Psoas muscle (tissue), 8 donors: ENCODE results near the gene PRKCA. TPM values are rescaled to one million over a fixed set of nuclear protein-coding genes. Genes with fewer than 3 reads are reported as not detected.

Experiments
- ATAC-seq, 4 donors: fragments of 200-7000 bp; cut with Tn5 transposase; one replicate each; pipeline ENCODE4 v1.9.1; 2020; ENCODE audit warnings: moderate library complexity in 3 of 4, mild to moderate bottlenecking in 2 of 4
- DNase-seq, 2 donors: peaks; one replicate each; pipeline ENCODE4 v3.0.0-alpha.2; 2020
- H3K27ac ChIP-seq: fragments of 200-600 bp; one replicate; pipeline ENCODE4 v1.8.0; 2022
- H3K27me3 ChIP-seq, 3 donors: fragments of 200-600 bp in 1 of 3; one replicate each; pipeline versions ENCODE4 v1.6.1 to v1.8.0; 2013 to 2022; ENCODE audit warnings: low read length in 2 of 3, mild to moderate bottlenecking in 2 of 3, moderate library complexity in 1 of 3; ENCODE audit not compliant: insufficient read depth in 3 of 3
- H3K36me3 ChIP-seq, 2 donors: fragments of 200-600 bp in 1 of 2; one replicate each; pipeline versions ENCODE4 v1.6.1 to v1.8.0; 2013 to 2022; ENCODE audit warnings: low read depth in 1 of 2, mild to moderate bottlenecking in 1 of 2, moderate library complexity in 1 of 2; ENCODE audit not compliant: insufficient read depth in 1 of 2
- H3K4me1 ChIP-seq: fragments of 200-600 bp; one replicate; pipeline ENCODE4 v1.8.0; 2022
- H3K4me3 ChIP-seq: fragments of 200-600 bp; one replicate; pipeline ENCODE4 v1.8.0; 2022; ENCODE audit warnings: mild to moderate bottlenecking
- H3K9me3 ChIP-seq: fragments of 200-600 bp; one replicate; pipeline ENCODE4 v1.8.0; 2022
- WGBS, 3 donors: extraction: QIAGEN DNeasy Blood & Tissue Kit; methylation state at CpG; one replicate each; pipeline versions ENCODE4 v1.1.6 to v1.1.7; 2013; 5-methylcytosine and 5-hydroxymethylcytosine counted together
- intact Hi-C, 2 donors: fragments of 100-400 bp; cut with DNase I; formaldehyde crosslinking; loops; one replicate each; pipeline versions ENCODE4 v1.11.0 to v1.14.2; 2022
- polyA plus RNA-seq, 3 donors: library from polyadenylated mRNA; stranded (reverse); fragments of 200-250 nt; gene quantifications; one replicate each; pipeline ENCODE4 v1.2.3, GENCODE V29; 2013
- total RNA-seq, 4 donors: library from RNA; stranded (reverse); fragmentation: NEBNext Ultra II Directional in 2 of 4; extraction: Animal tissue kit (Norgen Biotek cat#: 25700) in 2 of 4; gene quantifications; one replicate each; pipeline versions ENCODE4 v1.2.1 to v1.2.4, GENCODE V29; 2021 to 2023
- TF ChIP-seq, protein P1 (sequence below): fragments of 200-600 bp; IDR thresholded peaks from one replicate; pipeline ENCODE4 v1.8.0; 2022; ENCODE audit warnings: antibody characterized with exemption
- donor health status: healthy with polysubstance abuse.
- donor health status: DM: no; HTN: no; CAD: no; lungs with moderate emphysema.
- donor health status: Bipolar disorder and iron deficiency.
- donor health status: healthy.
- donor health status: DM: yes; HTN: yes; CAD: no.
- donor health status: DM: no; HTN: no; CAD: no.
- donor health status: DM: no; HTN: no; CAD: no.
- donor health status: DM: yes; HTN: yes; CAD: no.

The PRKCA gene
- total and polyA plus RNA-seq, 7 donors: 0.35 to 15.5 (median 8.2) TPM

DNA sequence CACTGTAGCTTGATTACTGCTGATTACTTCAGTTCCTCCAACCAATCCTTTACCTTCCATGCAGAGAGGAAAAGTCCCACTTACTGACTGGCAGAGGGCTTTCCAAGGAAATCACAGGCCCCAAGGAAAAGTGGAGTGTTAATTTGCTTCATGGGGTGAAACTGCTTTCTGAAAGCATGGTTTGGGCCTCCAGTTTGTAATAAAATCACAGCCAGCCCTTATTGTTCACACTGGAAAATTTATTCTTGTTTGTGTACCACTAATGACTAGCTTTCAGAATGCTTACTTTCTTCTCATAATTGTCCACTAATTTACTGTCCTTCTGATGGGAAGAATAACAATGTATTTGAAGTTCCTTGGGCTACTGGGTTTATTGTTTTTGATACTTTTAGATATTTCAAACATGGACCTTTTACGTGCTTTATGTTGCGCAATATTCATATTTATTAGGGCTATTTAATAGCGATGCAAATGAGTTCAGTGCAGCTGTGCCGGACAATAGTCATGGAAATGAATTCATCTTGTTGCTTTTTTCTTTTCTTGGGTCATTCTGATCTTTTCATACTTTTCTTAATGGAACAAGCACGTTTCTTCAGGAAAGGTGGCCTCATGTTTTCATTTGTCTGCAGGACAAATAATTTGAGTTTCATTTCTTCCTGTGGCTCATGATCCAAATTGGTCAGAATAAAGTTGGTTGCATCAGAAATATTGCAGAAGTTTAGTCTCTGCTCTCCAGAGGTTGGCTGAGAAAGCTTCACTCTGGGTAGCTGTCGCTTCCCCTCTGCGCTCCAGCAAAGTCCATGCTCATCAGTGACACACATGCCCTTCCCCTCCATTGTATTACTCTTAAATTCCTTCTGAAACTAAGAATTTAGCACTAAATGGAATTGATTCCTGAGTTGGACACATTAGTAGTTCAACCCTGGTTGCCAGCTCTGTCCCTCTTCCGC, 128.7 kb downstream of the PRKCA start:
- H3K36me3 ChIP-seq: no peaks in the 10 kb centered on the region
- TF ChIP-seq, protein P1, sequence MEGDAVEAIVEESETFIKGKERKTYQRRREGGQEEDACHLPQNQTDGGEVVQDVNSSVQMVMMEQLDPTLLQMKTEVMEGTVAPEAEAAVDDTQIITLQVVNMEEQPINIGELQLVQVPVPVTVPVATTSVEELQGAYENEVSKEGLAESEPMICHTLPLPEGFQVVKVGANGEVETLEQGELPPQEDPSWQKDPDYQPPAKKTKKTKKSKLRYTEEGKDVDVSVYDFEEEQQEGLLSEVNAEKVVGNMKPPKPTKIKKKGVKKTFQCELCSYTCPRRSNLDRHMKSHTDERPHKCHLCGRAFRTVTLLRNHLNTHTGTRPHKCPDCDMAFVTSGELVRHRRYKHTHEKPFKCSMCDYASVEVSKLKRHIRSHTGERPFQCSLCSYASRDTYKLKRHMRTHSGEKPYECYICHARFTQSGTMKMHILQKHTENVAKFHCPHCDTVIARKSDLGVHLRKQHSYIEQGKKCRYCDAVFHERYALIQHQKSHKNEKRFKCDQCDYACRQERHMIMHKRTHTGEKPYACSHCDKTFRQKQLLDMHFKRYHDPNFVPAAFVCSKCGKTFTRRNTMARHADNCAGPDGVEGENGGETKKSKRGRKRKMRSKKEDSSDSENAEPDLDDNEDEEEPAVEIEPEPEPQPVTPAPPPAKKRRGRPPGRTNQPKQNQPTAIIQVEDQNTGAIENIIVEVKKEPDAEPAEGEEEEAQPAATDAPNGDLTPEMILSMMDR: no peak
- 85 to 87% (median 86%) methylated on average over 8 of the region's 8 CpGs for WGBS, 3 donors
- ATAC-seq (no peak), DNase-seq (no peak)
- H3K4me3 ChIP-seq: no peak overlapping the region
- no peaks in the 10 kb centered on the region for H3K27me3 ChIP-seq
- H3K4me1 ChIP-seq: no peaks in the 10 kb centered on the region
- H3K9me3 ChIP-seq: no peaks in the 10 kb centered on the region
- H3K27ac ChIP-seq: no peak overlapping the region
- intact Hi-C loops: no loop called here

DNA sequence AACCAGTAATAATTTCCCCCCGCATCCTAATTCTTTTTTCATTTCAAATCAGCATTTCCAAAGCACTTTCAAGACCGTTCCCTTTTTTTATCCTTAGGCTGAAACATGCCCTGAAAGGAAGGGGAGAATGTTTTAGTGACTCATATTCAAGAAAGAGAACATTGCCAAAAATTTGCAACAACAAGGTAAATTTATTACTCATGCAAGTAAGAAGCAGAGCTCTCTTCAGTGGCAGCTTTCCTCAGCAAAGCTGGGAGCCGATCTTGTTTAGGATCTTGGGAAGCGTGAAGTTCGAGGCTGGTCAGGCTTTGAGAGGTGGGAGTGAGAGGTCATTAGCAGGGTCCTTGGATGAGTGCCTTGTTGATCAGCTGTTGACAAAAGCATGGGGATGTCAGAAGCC, 129.5 kb downstream of the PRKCA start:
- peaks cover under 1% of the 10 kb centered on the region for H3K4me1 ChIP-seq
- ATAC-seq (no peak), DNase-seq (no peak)
- TF ChIP-seq, protein P1: no peak
- WGBS, 3 donors: 78 to 83% (median 79%) methylated on average over 5 of the region's 5 CpGs
- H3K9me3 ChIP-seq: no peaks in the 10 kb centered on the region
- H3K27ac ChIP-seq: no peak overlapping the region
- H3K4me3 ChIP-seq: no peak overlapping the region
- no peaks in the 10 kb centered on the region for H3K27me3 ChIP-seq
- intact Hi-C loops: no loop called here
- no peaks in the 10 kb centered on the region for H3K36me3 ChIP-seq

DNA sequence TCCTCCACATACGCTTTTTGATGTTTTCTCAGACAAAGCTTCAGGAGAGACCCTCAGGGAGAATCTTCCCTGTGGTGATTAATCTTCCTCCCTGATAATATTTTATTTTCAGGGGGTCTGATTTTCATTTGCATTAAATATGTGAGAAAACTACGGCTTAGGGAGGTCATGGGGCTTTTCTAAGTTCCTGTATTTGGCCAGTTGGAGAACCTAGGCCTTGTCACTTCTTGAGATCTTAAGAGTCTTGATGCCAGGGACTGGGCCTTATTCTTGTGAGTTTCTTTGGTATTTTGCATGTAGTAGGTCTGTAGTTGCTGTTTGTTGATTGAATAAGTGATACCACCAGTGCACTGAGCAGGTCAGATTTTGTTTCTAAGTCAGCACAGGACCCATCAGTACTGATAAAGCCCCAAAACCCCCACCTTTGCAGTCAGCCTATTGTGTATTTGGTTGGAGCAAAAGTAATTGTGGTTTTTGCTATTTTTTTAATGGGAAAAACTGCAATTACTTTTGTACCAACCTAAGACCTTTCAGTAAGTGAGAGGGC, 130.1 kb downstream of the PRKCA start:
- Histone ChIP-seq H3K9me3 (no peaks in the 10 kb centered on the region), H3K4me1 (peaks cover 6% of the 10 kb centered on the region), H3K27ac (no peak overlapping the region), H3K4me3 (no peak overlapping the region), H3K27me3 (no peaks in the 10 kb centered on the region), H3K36me3 (no peaks in the 10 kb centered on the region)
- TF ChIP-seq, protein P1: no peak
- ATAC-seq: no peak
- no peak for DNase-seq
- 47 to 52% (median 50%) methylated on average over 2 of the region's 2 CpGs for WGBS, 3 donors
- intact Hi-C loops: no loop called here

DNA sequence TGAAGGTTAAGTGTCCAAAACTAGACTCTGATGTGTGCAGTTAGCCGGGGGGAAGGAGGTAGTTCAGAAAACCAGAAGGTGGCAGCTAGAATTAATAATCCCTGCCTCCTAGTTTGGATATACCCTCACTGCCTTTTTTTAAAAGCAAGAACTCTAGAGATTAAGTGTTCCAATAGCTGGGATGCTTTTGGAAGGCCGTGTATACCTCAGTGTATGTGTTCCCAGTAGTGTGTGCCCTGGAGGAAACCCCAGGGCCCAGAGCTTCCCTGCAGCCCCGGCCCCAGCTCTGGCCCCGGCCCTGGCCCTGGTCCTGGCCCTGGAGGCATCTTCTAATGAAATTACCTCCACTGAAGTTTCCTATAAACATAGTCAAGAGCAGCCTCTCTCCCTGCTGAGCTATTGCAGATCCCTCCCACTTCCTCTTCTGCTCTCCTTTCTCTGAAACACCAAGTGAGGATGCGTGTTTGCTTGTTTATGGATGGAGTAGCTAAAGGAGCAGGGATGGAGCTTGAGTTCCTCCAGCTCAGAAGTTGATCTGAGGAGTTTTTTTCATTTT, 130.7 kb downstream of the PRKCA start:
- no peak overlapping the region for H3K27ac ChIP-seq
- ATAC-seq (no peak), DNase-seq (no peak)
- H3K36me3 ChIP-seq: no peaks in the 10 kb centered on the region
- 64 to 69% (median 68%) methylated on average over 5 of the region's 5 CpGs for WGBS, 3 donors
- intact Hi-C loops: no loop called here
- H3K4me3 ChIP-seq: no peak overlapping the region
- H3K27me3 ChIP-seq: no peaks in the 10 kb centered on the region
- peaks cover 6% of the 10 kb centered on the region for H3K4me1 ChIP-seq
- no peaks in the 10 kb centered on the region for H3K9me3 ChIP-seq
- TF ChIP-seq, protein P1: no peak
